Kidney epithelial cell (primary cell): Measurements from ENCODE around the gene TEPSIN. TPM values are rescaled to one million over a fixed set of nuclear protein-coding genes. Genes with fewer than 3 reads are reported as not detected.
A peak's percentile ranks its signal among the peaks of the same experiment; 100 is the strongest.

Source experiments
- DNase-seq: peaks from one replicate; pipeline ENCODE4 v3.0.0-alpha.2; 2010; ENCODE audit warnings: low read depth
- H3K27me3 ChIP-seq: 2 replicates; pipeline ENCODE4 v1.6.0; 2011; ENCODE audit warnings: low read length; ENCODE audit not compliant: control insufficient read depth, insufficient read depth
- H3K36me3 ChIP-seq: 2 replicates; pipeline ENCODE4 v1.5.1; 2011; ENCODE audit warnings: low read length; ENCODE audit not compliant: control insufficient read depth, insufficient read depth
- H3K4me3 ChIP-seq: 2 replicates; pipeline ENCODE4 v1.5.1; 2011; ENCODE audit warnings: low read depth, mild to moderate bottlenecking, control low read depth, low read length
- CTCF ChIP-seq: IDR thresholded peaks from 2 replicates; pipeline ENCODE4 v1.5.1; 2011; ENCODE audit warnings: mild to moderate bottlenecking, moderate library complexity, low read length, control low read depth, inconsistent platforms; ENCODE audit not compliant: insufficient read depth, poor library complexity, severe bottlenecking
- total RNA-seq: library from RNA; depleted of rRNA; stranded (reverse); fragments of >200 nt; gene quantifications from 2 replicates; pipeline ENCODE4 v1.2.3, GENCODE V29; 2015

Gene TEPSIN
- total RNA-seq, 1 donor from 2014 or later = 17.0 TPM

- Histone ChIP-seq H3K4me3 (no peak overlapping the region), H3K36me3 (no peaks in the 10 kb centered on the region), H3K27me3 (no peaks in the 10 kb centered on the region)
- peak; percentile 65 for DNase-seq
- TF ChIP-seq CTCF = peak; percentile 76
Measured at GRCh38 chr17:81254955-81255717, 16.3 kb upstream of the TEPSIN start.

GRCh38 chr17:81253358-81254131 lies 14.7 kb upstream of the TEPSIN start:
- H3K36me3 ChIP-seq = no peaks in the 10 kb centered on the region
- H3K27me3 ChIP-seq = no peaks in the 10 kb centered on the region
- no peak overlapping the region for H3K4me3 ChIP-seq
- TF ChIP-seq CTCF = peak; percentile 72
- no peak for DNase-seq

DNA sequence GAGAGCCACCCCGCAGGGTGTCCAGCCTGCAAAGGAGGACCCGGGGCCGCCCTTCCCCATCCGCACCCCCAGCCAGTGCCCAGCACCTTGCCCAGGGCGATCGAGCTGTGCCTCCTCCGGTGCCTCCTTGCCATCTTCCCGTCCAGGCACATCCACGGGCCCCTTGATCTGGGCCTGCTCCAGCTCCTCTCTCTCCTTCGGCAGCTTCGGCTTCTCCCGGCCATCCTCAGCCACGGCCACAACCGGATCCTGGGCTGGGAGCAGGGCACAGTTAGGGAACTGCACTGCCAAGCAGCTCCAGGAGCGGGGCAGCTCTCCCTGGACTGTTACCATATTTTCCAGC lies 14.1 kb upstream of the TEPSIN start:
- H3K27me3 ChIP-seq = no peaks in the 10 kb centered on the region
- no peak overlapping the region for H3K4me3 ChIP-seq
- TF ChIP-seq CTCF = no peak
- H3K36me3 ChIP-seq = no peaks in the 10 kb centered on the region
- DNase-seq = no peak

DNA sequence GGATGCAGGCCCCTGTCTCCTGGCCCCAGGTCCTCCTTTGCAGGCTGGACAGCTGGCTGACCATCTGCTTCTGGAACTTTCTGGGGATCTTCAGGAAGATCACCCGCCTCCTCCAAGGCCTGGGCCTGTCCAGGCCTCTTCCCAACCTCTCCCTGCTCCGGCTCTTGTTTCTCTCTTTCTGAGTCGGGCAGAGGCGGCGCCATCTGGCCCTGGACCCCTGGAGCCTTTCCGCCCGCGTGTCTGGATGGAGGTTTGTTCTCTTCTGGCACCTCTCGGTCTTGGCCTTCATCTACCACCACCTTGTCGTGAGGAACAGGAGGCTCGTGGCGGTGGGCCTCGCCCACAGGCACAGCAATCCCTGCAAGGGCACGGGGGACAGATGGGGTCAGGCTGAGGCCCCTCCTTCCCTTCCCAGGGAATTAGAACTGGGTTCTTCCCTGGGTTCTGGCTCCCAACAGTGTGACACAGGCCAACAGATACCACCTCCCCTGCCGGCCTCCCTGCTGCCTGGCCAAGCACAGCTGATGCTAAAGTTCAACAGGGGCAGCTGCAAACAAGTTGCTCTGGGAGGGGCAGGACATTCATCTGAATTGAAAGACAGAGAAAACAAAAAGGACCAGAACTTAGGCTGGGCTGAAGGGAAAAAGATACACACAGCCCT lies 13.6 kb upstream of the TEPSIN start:
- no peak for DNase-seq
- no peaks in the 10 kb centered on the region for H3K36me3 ChIP-seq
- H3K4me3 ChIP-seq = no peak overlapping the region
- no peaks in the 10 kb centered on the region for H3K27me3 ChIP-seq
- no peak for TF ChIP-seq CTCF

- Histone ChIP-seq H3K36me3 (no peaks in the 10 kb centered on the region), H3K27me3 (no peaks in the 10 kb centered on the region), H3K4me3 (no peak overlapping the region)
- DNase-seq = no peak
- no peak for TF ChIP-seq CTCF
Measured at GRCh38 chr17:81251709-81252301, 12.9 kb upstream of the TEPSIN start.
